GM12878 (cell line): ENCODE measurements around the gene AZGP1.

Experiments
- CTCF ChIP-seq, 3 experiments: IDR thresholded peaks in 2 of 3; conservative IDR thresholded peaks in 1 of 3; 2 replicates each; pipeline ENCODE4 v1.5.1; 2011; ENCODE audit warnings: low read depth in 3 of 3, low read length in 3 of 3, mild to moderate bottlenecking in 3 of 3, control low read depth in 2 of 3, moderate library complexity in 2 of 3, inconsistent platforms in 1 of 3, mixed read lengths in 1 of 3; ENCODE audit not compliant: control insufficient read depth in 2 of 3, insufficient read depth in 1 of 3; ENCODE audit errors: extremely low read depth in 1 of 3
- EZH2 ChIP-seq: IDR thresholded peaks from 2 replicates; pipeline ENCODE4 v1.6.1; 2012; ENCODE audit warnings: low read depth, mild to moderate bottlenecking, control low read depth, inconsistent platforms, low read length, borderline replicate concordance; ENCODE audit not compliant: control insufficient read depth
- FOXK2 ChIP-seq: fragments of 450-650 bp; IDR thresholded peaks from 2 replicates; pipeline ENCODE4 v1.6.1; 2017; ENCODE audit warnings: mild to moderate bottlenecking, moderate library complexity
- HDGF ChIP-seq: fragments of 450-650 bp; IDR thresholded peaks from 2 replicates; pipeline ENCODE4 v1.6.1; 2016; ENCODE audit warnings: antibody characterized with exemption
- JUND ChIP-seq: IDR thresholded peaks from 2 replicates; pipeline ENCODE4 v1.6.1; 2012; ENCODE audit warnings: low read depth, mild to moderate bottlenecking, low read length, improper control_type of control experiment, moderate library complexity
- NFYA ChIP-seq: IDR thresholded peaks from 2 replicates; pipeline ENCODE4 v1.6.1; 2011; ENCODE audit warnings: low read depth, mild to moderate bottlenecking, low read length, improper control_type of control experiment, borderline replicate concordance
- POLR2AphosphoS5 ChIP-seq: IDR thresholded peaks from 2 replicates; pipeline ENCODE4 v1.6.1; 2011; ENCODE audit warnings: mild to moderate bottlenecking, low read length, inconsistent platforms
- USF2 ChIP-seq: IDR thresholded peaks from 2 replicates; pipeline ENCODE4 v1.6.1; 2011; ENCODE audit warnings: low read depth, low read length, improper control_type of control experiment, borderline replicate concordance

GRCh38 chr7:99947608-99948007 is 28.2 kb downstream of the AZGP1 start:
- TF ChIP-seq NFYA (no peak), CTCF (IDR thresholded peaks at IDR 0.05 in 2 of 3, conservative IDR thresholded peaks at IDR 0.05 in 1 of 3; ENCODE audit: control insufficient read depth in 2 of 3, extremely low read depth in 1 of 3, insufficient read depth in 1 of 3, low read depth in 3 of 3, low read length in 3 of 3) (no peak), HDGF (no peak), EZH2 (no peak), FOXK2 (no peak), POLR2AphosphoS5 (no peak), USF2 (no peak), JUND (no peak)
